ENCODE results near the gene IGF2R.
A peak's percentile ranks its signal among the peaks of the same experiment; 100 is the strongest.
"Not testable (repeated sequence)": the region's sequence is repeated elsewhere in the genome, so short reads cannot be mapped to it uniquely, and the experiment has no call there.

The IGF2R gene, protein sequence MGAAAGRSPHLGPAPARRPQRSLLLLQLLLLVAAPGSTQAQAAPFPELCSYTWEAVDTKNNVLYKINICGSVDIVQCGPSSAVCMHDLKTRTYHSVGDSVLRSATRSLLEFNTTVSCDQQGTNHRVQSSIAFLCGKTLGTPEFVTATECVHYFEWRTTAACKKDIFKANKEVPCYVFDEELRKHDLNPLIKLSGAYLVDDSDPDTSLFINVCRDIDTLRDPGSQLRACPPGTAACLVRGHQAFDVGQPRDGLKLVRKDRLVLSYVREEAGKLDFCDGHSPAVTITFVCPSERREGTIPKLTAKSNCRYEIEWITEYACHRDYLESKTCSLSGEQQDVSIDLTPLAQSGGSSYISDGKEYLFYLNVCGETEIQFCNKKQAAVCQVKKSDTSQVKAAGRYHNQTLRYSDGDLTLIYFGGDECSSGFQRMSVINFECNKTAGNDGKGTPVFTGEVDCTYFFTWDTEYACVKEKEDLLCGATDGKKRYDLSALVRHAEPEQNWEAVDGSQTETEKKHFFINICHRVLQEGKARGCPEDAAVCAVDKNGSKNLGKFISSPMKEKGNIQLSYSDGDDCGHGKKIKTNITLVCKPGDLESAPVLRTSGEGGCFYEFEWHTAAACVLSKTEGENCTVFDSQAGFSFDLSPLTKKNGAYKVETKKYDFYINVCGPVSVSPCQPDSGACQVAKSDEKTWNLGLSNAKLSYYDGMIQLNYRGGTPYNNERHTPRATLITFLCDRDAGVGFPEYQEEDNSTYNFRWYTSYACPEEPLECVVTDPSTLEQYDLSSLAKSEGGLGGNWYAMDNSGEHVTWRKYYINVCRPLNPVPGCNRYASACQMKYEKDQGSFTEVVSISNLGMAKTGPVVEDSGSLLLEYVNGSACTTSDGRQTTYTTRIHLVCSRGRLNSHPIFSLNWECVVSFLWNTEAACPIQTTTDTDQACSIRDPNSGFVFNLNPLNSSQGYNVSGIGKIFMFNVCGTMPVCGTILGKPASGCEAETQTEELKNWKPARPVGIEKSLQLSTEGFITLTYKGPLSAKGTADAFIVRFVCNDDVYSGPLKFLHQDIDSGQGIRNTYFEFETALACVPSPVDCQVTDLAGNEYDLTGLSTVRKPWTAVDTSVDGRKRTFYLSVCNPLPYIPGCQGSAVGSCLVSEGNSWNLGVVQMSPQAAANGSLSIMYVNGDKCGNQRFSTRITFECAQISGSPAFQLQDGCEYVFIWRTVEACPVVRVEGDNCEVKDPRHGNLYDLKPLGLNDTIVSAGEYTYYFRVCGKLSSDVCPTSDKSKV (N-terminal part only)

GRCh38 chr6:159968295-159969203, at the start of gene IGF2R:
Gene IGF2R, plus strand, starts transcription at chr6:159969082. Its CDS starts 165 bp downstream, at chr6:159969247.
- no peak for TF ChIP-seq ZNF274 (IDR thresholded peaks at IDR 0.05; ENCODE audit: low read depth, low read length)
- H3K4me3 ChIP-seq (ENCODE audit: low read length): peak within 1 kb of the TSS; percentile 96

DNA sequence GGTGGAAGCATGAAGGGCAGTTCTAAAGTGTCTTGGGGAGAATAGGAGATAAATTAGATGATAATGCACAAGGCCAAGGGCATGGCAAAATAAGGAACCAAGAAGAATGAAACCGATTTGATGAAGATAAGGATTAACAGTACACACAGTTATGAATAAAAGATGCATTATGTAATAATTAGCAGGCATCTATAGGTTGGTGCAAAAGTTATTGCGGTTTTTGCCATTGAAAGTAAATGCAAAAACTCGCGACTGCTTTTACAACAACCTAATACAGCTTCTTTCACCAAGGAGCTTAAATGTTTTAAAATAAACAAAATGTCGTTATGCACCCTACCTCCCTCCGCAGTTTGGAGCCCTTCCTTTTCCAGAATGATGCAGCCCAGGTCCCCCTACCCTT, 49.1 kb upstream of the IGF2R start:
- TF ChIP-seq ZNF274 (IDR thresholded peaks at IDR 0.05; ENCODE audit: low read depth, low read length): no peak
- H3K4me3 ChIP-seq (ENCODE audit: low read length): no peak overlapping the region

DNA sequence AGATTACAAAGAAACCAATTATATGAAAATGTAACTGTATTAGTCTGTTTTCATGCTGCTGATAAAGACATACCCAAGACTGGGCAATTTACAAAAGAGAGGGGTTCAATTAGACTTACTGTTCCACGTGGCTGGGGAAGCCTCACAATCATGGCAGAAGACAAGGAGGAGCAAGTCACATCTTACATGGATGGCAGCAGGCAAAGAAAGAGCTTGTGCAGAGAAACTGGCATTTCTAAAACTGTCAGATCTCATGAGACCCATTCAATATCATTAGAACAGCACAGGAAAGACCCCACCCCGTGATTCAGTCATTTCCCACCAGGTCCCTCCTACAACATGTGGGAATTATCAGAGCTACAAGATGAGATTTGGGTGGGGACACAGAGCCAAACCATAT, 44.7 kb upstream of the IGF2R start:
- not testable (repeated sequence) for H3K4me3 ChIP-seq (ENCODE audit: low read length)

DNA sequence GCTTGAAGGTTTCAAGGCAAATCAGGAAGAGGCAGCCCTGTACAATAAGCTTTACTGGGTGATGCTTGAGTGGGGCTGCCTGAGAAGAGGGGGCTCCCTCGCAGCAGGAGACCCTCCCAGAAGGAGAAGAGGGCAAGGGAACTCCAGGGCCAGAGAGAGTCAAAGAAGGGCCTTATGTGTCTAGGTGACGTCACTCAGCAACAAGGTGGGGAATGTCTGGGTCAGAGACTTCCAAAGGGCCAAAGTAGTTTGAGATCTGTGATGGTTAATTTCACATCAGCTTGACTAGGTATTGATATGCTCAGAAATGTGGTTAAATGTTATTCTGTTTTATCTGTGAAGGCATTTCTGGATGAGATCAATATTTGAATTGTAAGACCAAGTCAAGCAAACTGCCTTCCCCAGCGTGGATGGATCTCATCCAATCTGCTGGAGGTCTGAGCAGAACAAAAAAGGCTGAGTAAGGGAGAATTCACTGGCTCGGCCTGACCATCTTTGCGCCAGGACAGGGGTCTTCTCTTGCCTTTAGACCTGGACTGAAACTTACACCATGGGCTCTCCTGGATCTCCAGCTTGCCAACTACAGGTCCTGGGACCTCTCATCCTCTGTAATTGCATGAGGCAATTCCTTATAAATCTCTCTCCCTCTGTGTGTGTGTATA, 42.2 kb upstream of the IGF2R start:
- H3K4me3 ChIP-seq (ENCODE audit: low read length): no peak overlapping the region
- TF ChIP-seq ZNF274 (IDR thresholded peaks at IDR 0.05; ENCODE audit: low read depth, low read length): no peak

- no peak for TF ChIP-seq ZNF274 (IDR thresholded peaks at IDR 0.05; ENCODE audit: low read depth, low read length)
- H3K4me3 ChIP-seq (ENCODE audit: low read length): no peak overlapping the region
Observed at GRCh38 chr6:159929819-159930218, 39.1 kb upstream of the IGF2R start.

- TF ChIP-seq ZNF274 (IDR thresholded peaks at IDR 0.05; ENCODE audit: low read depth, low read length): no peak
- H3K4me3 ChIP-seq (ENCODE audit: low read length): no peak overlapping the region
Observed at GRCh38 chr6:159931112-159931511, 37.8 kb upstream of the IGF2R start.

GRCh38 chr6:159931846-159932245, 37.0 kb upstream of the IGF2R start:
- no peak for TF ChIP-seq ZNF274 (IDR thresholded peaks at IDR 0.05; ENCODE audit: low read depth, low read length)
- peak overlapping the region; percentile 9; the same call in 1 of the 2 replicates for H3K4me3 ChIP-seq (ENCODE audit: low read length)

DNA sequence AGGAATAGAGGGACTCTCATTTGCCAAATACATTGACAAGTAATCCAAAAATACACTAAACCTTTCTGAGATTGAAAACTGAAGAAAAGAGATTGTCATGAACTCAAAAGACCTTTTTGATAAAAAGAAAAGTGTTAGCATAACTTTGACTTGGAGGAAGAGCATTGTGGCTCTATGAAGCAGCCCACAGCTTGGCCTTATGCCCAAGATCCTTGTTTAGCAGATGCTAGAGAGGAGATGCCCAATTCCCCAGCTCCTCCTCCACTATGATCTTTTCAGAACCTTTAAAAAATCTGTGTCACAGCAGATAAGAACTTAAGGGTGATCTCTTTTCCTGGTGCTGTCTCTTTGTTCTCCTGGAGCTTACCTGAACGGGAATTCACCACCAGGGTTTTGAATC, 35.8 kb upstream of the IGF2R start:
- no peak for TF ChIP-seq ZNF274 (IDR thresholded peaks at IDR 0.05; ENCODE audit: low read depth, low read length)
- H3K4me3 ChIP-seq (ENCODE audit: low read length): no peak overlapping the region

GRCh38 chr6:159934181-159934580, 34.7 kb upstream of the IGF2R start:
- no peak overlapping the region for H3K4me3 ChIP-seq (ENCODE audit: low read length)
- no peak for TF ChIP-seq ZNF274 (IDR thresholded peaks at IDR 0.05; ENCODE audit: low read depth, low read length)

GRCh38 chr6:159935065-159935464, 33.8 kb upstream of the IGF2R start:
- H3K4me3 ChIP-seq (ENCODE audit: low read length): no peak overlapping the region
- TF ChIP-seq ZNF274 (IDR thresholded peaks at IDR 0.05; ENCODE audit: low read depth, low read length): no peak

DNA sequence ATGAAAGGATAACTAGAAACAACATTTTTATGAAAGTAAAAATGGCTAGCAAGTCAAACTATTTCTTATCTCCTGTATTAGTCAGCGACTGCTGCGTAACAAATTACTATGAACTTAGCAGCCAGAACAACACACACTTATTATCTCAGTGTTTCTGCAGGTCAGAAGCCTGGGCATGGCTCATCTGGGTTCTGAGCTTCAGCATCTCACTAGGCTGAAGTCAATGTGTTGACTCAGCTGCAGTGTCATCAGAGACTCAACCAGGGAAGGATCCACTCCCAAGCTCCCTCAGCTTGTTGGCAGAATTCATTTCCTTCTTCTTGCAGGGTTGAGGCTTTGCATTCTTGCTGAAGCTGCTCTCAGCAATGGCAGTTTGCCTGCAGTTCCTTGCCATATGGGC, 33.2 kb upstream of the IGF2R start:
- H3K4me3 ChIP-seq (ENCODE audit: low read length): no peak overlapping the region
- TF ChIP-seq ZNF274 (IDR thresholded peaks at IDR 0.05; ENCODE audit: low read depth, low read length): no peak

GRCh38 chr6:159939591-159940016, 29.3 kb upstream of the IGF2R start:
- TF ChIP-seq ZNF274 (IDR thresholded peaks at IDR 0.05; ENCODE audit: low read depth, low read length): no peak
- no peak overlapping the region for H3K4me3 ChIP-seq (ENCODE audit: low read length)
